Mesenchymal stem cell (in vitro differentiated cells and primary cell): Measurements from ENCODE around the gene GPR89B.
"Not testable (repeated sequence)": the region's sequence is repeated elsewhere in the genome, so short reads cannot be mapped to it uniquely, and the experiment has no call there.

Experiments used
- DNase-seq: peaks from one replicate; pipeline ENCODE4 v3.0.0-alpha.2; 2013
- H2AFZ ChIP-seq: one replicate; pipeline ENCODE4 v1.6.1; 2013; ENCODE audit warnings: low read depth, mild to moderate bottlenecking, control low read depth, inconsistent platforms, low read length, moderate library complexity
- H2AK5ac ChIP-seq: 2 replicates; pipeline ENCODE4 v1.6.1; 2013; ENCODE audit warnings: low read length, moderate library complexity, mild to moderate bottlenecking, inconsistent platforms; ENCODE audit not compliant: severe bottlenecking
- H2BK120ac ChIP-seq: one replicate; pipeline ENCODE4 v1.6.1; 2013; ENCODE audit warnings: low read depth, mild to moderate bottlenecking, inconsistent platforms, low read length, moderate library complexity
- H2BK12ac ChIP-seq, 2 experiments: one replicate each; pipeline ENCODE4 v1.6.1; 2013; ENCODE audit warnings: inconsistent platforms in 2 of 2, low read length in 2 of 2, mild to moderate bottlenecking in 2 of 2, moderate library complexity in 2 of 2, control low read depth in 1 of 2
- H2BK15ac ChIP-seq: one replicate; pipeline ENCODE4 v1.6.1; 2013; ENCODE audit warnings: mild to moderate bottlenecking, low read depth, inconsistent platforms; ENCODE audit not compliant: poor library complexity, severe bottlenecking
- H2BK5ac ChIP-seq: 2 replicates; pipeline ENCODE4 v1.6.1; 2013; ENCODE audit warnings: low read depth, mild to moderate bottlenecking, low read length, control low read depth, inconsistent platforms; ENCODE audit not compliant: poor library complexity, severe bottlenecking
- H3K14ac ChIP-seq, 2 experiments: one replicate each; pipeline ENCODE4 v1.6.1; 2013; ENCODE audit warnings: inconsistent platforms in 2 of 2, low read length in 2 of 2, control low read depth in 1 of 2, mild to moderate bottlenecking in 1 of 2, moderate library complexity in 1 of 2
- H3K18ac ChIP-seq, 2 experiments: one replicate each; pipeline ENCODE4 v1.6.1; 2013; ENCODE audit warnings: inconsistent platforms in 2 of 2, low read length in 2 of 2, control low read depth in 1 of 2, low read depth in 1 of 2, mild to moderate bottlenecking in 1 of 2
- H3K23ac ChIP-seq, 2 experiments: one replicate each; pipeline ENCODE4 v1.6.1; 2013; ENCODE audit warnings: inconsistent platforms in 2 of 2, low read length in 2 of 2, mild to moderate bottlenecking in 2 of 2, moderate library complexity in 2 of 2, control low read depth in 1 of 2
- H3K27ac ChIP-seq: 2 replicates; pipeline ENCODE4 v1.5.1; 2013; ENCODE audit warnings: mild to moderate bottlenecking, moderate library complexity, low read length, control low read depth, inconsistent platforms; ENCODE audit not compliant: poor library complexity, severe bottlenecking
- H3K27me3 ChIP-seq, 2 experiments: 2 replicates each; pipeline versions ENCODE4 v1.6.1 to v1.7.0; 2013; ENCODE audit warnings: low read length in 2 of 2, mild to moderate bottlenecking in 2 of 2, moderate library complexity in 2 of 2, control low read depth in 1 of 2, inconsistent platforms in 1 of 2; ENCODE audit not compliant: control insufficient read depth in 1 of 2, insufficient read depth in 1 of 2
- H3K36me3 ChIP-seq, 2 experiments: 2 replicates each; pipeline versions ENCODE4 v1.6.1 to v1.7.0; 2013; ENCODE audit warnings: low read length in 2 of 2, control low read depth in 1 of 2, inconsistent platforms in 1 of 2, low read depth in 1 of 2, mild to moderate bottlenecking in 1 of 2; ENCODE audit not compliant: insufficient read depth in 2 of 2, control insufficient read depth in 1 of 2
- H3K4ac ChIP-seq, 2 experiments: one replicate each; pipeline ENCODE4 v1.6.1; 2013; ENCODE audit warnings: inconsistent platforms in 2 of 2, low read length in 2 of 2, mild to moderate bottlenecking in 2 of 2, moderate library complexity in 2 of 2, control low read depth in 1 of 2, low read depth in 1 of 2
- H3K4me1 ChIP-seq: 2 replicates; pipeline ENCODE4 v1.6.1; 2013; ENCODE audit warnings: low read depth, low read length, control low read depth; ENCODE audit not compliant: control insufficient read depth, insufficient read depth
- H3K4me2 ChIP-seq: 2 replicates; pipeline ENCODE4 v1.6.1; 2013; ENCODE audit warnings: low read length, mild to moderate bottlenecking, inconsistent platforms; ENCODE audit not compliant: poor library complexity, severe bottlenecking
- H3K4me3 ChIP-seq, 2 experiments: 2 replicates each; pipeline versions ENCODE4 v1.5.1 to v1.7.0; 2013; ENCODE audit warnings: low read length in 2 of 2, mild to moderate bottlenecking in 2 of 2, control low read depth in 1 of 2, low read depth in 1 of 2; ENCODE audit not compliant: insufficient read depth in 1 of 2
- H3K79me1 ChIP-seq: replicated peaks from 2 replicates; pipeline ENCODE4 v1.6.1; 2013; ENCODE audit warnings: mild to moderate bottlenecking, control low read depth, low read length, inconsistent platforms; ENCODE audit not compliant: poor library complexity, severe bottlenecking
- H3K9ac ChIP-seq: 2 replicates; pipeline ENCODE4 v1.7.0; 2013; ENCODE audit warnings: mild to moderate bottlenecking, low read length, moderate library complexity
- H3K9me3 ChIP-seq: 2 replicates; pipeline ENCODE4 v1.7.0; 2013; ENCODE audit warnings: mild to moderate bottlenecking, low read length; ENCODE audit not compliant: control insufficient read depth
- H4K8ac ChIP-seq: one replicate; pipeline ENCODE4 v1.6.1; 2013; ENCODE audit warnings: inconsistent platforms, mild to moderate bottlenecking, low read length, moderate library complexity
- H4K91ac ChIP-seq: one replicate; pipeline ENCODE4 v1.6.1; 2013; ENCODE audit warnings: mild to moderate bottlenecking, low read length, inconsistent platforms
- WGBS: methylation state at CpG from one replicate; pipeline ENCODE4 v1.1.7; 2013; ENCODE audit warnings: mixed read lengths; 5-methylcytosine and 5-hydroxymethylcytosine counted together

GPR89B gene

DNA sequence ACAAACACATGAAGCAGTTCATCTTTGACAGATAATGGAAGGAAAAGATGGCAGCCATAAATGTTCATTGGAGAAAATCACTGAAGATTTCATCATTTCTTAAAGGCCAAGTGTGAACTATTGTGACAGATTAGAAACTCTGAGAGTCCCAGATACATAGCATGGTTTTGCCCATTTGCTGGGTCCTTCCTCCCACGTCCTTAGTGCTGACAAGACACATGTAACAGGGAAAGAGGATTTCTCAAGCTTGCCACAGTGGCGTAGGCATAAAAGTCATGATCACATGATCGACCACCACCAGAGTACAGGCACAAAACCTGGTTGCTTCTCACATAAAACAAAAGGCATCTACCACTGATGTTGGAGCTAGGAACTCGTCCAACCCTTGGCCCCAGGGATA lies 98.8 kb downstream of the GPR89B start:
- not testable (repeated sequence) for H3K9me3 ChIP-seq, H3K4me3 ChIP-seq

DNA sequence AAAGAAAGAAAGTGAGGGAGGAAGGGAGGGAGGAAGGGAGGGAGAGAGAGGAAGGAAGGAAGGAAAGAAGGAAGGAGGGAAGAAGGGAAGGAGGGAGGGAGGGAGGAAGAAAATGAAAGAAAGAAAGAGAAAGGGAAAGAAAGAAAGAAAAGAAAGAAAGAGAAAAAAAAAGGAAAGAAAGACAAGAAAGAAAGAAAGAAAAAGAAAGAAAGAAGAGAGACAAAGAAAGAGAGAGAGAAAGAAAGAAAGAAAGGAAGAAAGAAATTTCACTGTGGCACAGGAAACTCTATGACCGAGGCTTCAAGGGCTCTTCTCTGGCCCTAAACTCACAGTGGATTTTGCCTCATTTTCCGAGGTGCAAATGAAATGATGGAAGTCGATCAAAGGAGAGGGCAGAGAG lies 104.0 kb downstream of the GPR89B start:
- H2AFZ ChIP-seq, H2BK12ac ChIP-seq, H2BK120ac ChIP-seq, H3K9ac ChIP-seq, H3K4me2 ChIP-seq, H3K4me1 ChIP-seq, H3K4ac ChIP-seq, H4K8ac ChIP-seq, H3K36me3 ChIP-seq, H3K27ac ChIP-seq, H2BK15ac ChIP-seq, H3K27me3 ChIP-seq, H2AK5ac ChIP-seq, H3K14ac ChIP-seq, H3K4me3 ChIP-seq, H2BK5ac ChIP-seq, H3K23ac ChIP-seq, H3K79me1 ChIP-seq, H3K9me3 ChIP-seq, H4K91ac ChIP-seq, H3K18ac ChIP-seq, DNase-seq: not testable (repeated sequence)
- no CpG with 5 or more reads among the region's 3 CpGs for WGBS

More for the DNA sequence above, 98.8 kb downstream of the GPR89B start:
- H3K27ac ChIP-seq, H3K36me3 ChIP-seq, H2BK5ac ChIP-seq, H2AK5ac ChIP-seq, H3K4me1 ChIP-seq, H3K79me1 ChIP-seq, H3K14ac ChIP-seq, H4K91ac ChIP-seq, H3K4ac ChIP-seq, H3K9ac ChIP-seq, H3K4me2 ChIP-seq, H3K27me3 ChIP-seq, H2BK12ac ChIP-seq, H3K18ac ChIP-seq, H2AFZ ChIP-seq, DNase-seq, H2BK120ac ChIP-seq, H4K8ac ChIP-seq, H2BK15ac ChIP-seq, H3K23ac ChIP-seq: not testable (repeated sequence)
- no CpG with 5 or more reads among the region's 4 CpGs for WGBS

DNA sequence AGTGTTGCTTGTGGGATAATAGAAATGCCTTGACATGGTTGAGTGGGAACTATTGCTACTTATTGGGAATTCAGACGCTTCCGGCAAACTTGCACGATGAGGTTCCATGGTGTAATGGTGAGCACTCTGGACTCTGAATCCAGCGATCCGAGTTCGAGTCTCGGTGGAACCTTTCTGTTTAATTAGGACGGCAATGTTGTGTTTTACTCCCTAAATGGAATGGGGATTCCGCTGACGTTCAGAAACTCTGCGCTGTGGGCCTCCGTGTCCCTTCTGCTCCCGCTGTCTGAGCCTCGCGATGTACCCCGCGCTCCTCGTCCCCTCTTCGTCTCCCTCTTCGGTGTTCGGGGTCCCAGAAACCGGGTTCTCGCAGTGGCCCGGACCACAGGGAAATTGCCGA lies 104.5 kb downstream of the GPR89B start:
- not testable (repeated sequence) for H3K4me2 ChIP-seq, H2BK120ac ChIP-seq, H4K8ac ChIP-seq, H2BK15ac ChIP-seq, H3K4ac ChIP-seq, H3K27ac ChIP-seq, H3K9ac ChIP-seq, DNase-seq, H3K14ac ChIP-seq, H3K36me3 ChIP-seq, H3K79me1 ChIP-seq, H3K23ac ChIP-seq, H2BK12ac ChIP-seq, H2AFZ ChIP-seq, H3K4me3 ChIP-seq, H3K27me3 ChIP-seq, H3K18ac ChIP-seq, H3K4me1 ChIP-seq, H2AK5ac ChIP-seq, H3K9me3 ChIP-seq, H4K91ac ChIP-seq, H2BK5ac ChIP-seq
- WGBS: no CpG with 5 or more reads among the region's 25 CpGs

DNA sequence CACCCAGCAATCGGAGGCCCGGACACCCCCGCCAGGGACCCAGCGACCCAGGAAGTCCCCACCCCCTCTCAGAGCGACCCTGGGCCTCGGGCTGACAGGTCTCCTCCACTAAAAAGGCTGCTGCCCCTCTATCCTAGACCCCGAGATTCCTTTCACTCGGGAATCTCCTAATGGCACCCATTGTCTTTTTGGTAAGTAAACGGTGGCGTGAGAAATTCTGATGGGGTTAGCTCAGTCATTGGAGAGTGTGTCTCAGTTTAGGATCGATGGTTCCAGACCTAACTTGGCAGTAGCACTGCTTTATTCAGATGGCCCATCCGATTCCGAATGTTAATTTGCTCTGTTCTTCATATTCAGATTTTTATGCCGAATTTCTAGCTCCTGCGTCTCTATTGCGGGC lies 104.9 kb downstream of the GPR89B start:
- 24% methylated on average over 2 of the region's 16 CpGs for WGBS
- not testable (repeated sequence) for H3K36me3 ChIP-seq, H3K9ac ChIP-seq, H3K9me3 ChIP-seq, H3K14ac ChIP-seq, H3K79me1 ChIP-seq, DNase-seq, H3K4me2 ChIP-seq, H3K27ac ChIP-seq, H3K18ac ChIP-seq, H4K91ac ChIP-seq, H2BK5ac ChIP-seq, H2BK120ac ChIP-seq, H2BK12ac ChIP-seq, H2AFZ ChIP-seq, H4K8ac ChIP-seq, H3K23ac ChIP-seq, H2AK5ac ChIP-seq, H3K4me1 ChIP-seq, H2BK15ac ChIP-seq, H3K27me3 ChIP-seq, H3K4ac ChIP-seq
- peak overlapping the region in 1 of 2 experiments; percentile 29 for H3K4me3 ChIP-seq
